GM23338 (cell line): Measurements from ENCODE around the gene TMEM63A. TPM values are rescaled to one million over a fixed set of nuclear protein-coding genes. Genes with fewer than 3 reads are reported as not detected.

Experiments
- ATAC-seq: fragments of 200-7000 bp; cut with Tn5 transposase; 3 replicates; pipeline ENCODE4 v1.9.1; 2020
- DNase-seq: peaks from one replicate; pipeline ENCODE4 v3.0.0-alpha.2; 2015; ENCODE audit warnings: low spot score
- H2AFZ ChIP-seq: fragments of 200-600 bp; sonication (generic); 2 replicates; pipeline ENCODE4 v1.8.0; 2016; ENCODE audit warnings: antibody characterized with exemption, mild to moderate bottlenecking, moderate library complexity
- H3F3A ChIP-seq: fragments of 200-600 bp; sonication (generic); replicated peaks from 2 replicates; pipeline ENCODE4 v1.8.0; 2017; ENCODE audit warnings: antibody characterized with exemption, mixed run types, low read depth
- H3K27ac ChIP-seq: fragments of 200-600 bp; sonication (generic); 2 replicates; pipeline ENCODE4 v1.6.1; 2016; ENCODE audit warnings: low read depth
- H3K27me3 ChIP-seq: fragments of 200-600 bp; sonication (generic); 2 replicates; pipeline ENCODE4 v1.8.0; 2016; ENCODE audit warnings: mild to moderate bottlenecking, mixed run types, moderate library complexity; ENCODE audit not compliant: insufficient read depth
- H3K36me3 ChIP-seq: fragments of 200-600 bp; sonication (generic); 2 replicates; pipeline ENCODE4 v1.8.0; 2016; ENCODE audit warnings: mild to moderate bottlenecking; ENCODE audit not compliant: insufficient read depth
- H3K4me1 ChIP-seq: fragments of 200-600 bp; sonication (generic); 2 replicates; pipeline ENCODE4 v1.8.0; 2016; ENCODE audit warnings: mild to moderate bottlenecking, moderate library complexity; ENCODE audit not compliant: insufficient read depth
- H3K4me2 ChIP-seq: fragments of 200-600 bp; sonication (generic); 2 replicates; pipeline ENCODE4 v1.7.1; 2017; ENCODE audit warnings: mixed run types
- H3K4me3 ChIP-seq: fragments of 200-600 bp; sonication (generic); 2 replicates; pipeline ENCODE4 v1.6.1; 2016; ENCODE audit warnings: mixed run types
- H3K79me2 ChIP-seq: fragments of 200-600 bp; sonication (generic); replicated peaks from 2 replicates; pipeline ENCODE4 v1.8.0; 2017; ENCODE audit warnings: mild to moderate bottlenecking; ENCODE audit not compliant: insufficient read depth
- H3K9me2 ChIP-seq: fragments of 200-600 bp; sonication (generic); 2 replicates; pipeline ENCODE4 v1.8.0; 2017; ENCODE audit not compliant: insufficient read depth
- H4K20me1 ChIP-seq: fragments of 200-600 bp; sonication (generic); replicated peaks from 2 replicates; pipeline ENCODE4 v1.8.0; 2017; ENCODE audit warnings: mild to moderate bottlenecking; ENCODE audit not compliant: insufficient read depth
- H3K27ac Mint-ChIP-seq: 2 replicates; pipeline ENCODE4 v1.8.0; 2020; ENCODE audit warnings: inconsistent platforms, mild to moderate bottlenecking, moderate library complexity, mixed read lengths
- H3K27me3 Mint-ChIP-seq: 3 replicates; pipeline ENCODE4 v1.8.0; 2022; ENCODE audit warnings: low read depth, mild to moderate bottlenecking, moderate library complexity, mixed read lengths, inconsistent platforms; ENCODE audit not compliant: insufficient read depth, poor library complexity
- H3K36me3 Mint-ChIP-seq: 3 replicates; pipeline ENCODE4 v1.8.0; 2021; ENCODE audit warnings: low read depth, mild to moderate bottlenecking, inconsistent platforms, moderate library complexity, mixed read lengths
- H3K4me1 Mint-ChIP-seq: 3 replicates; pipeline ENCODE4 v1.8.0; 2020; ENCODE audit warnings: mild to moderate bottlenecking, inconsistent platforms, mixed read lengths
- H3K4me3 Mint-ChIP-seq: 3 replicates; pipeline ENCODE4 v1.8.0; 2021; ENCODE audit warnings: moderate library complexity, mild to moderate bottlenecking, inconsistent platforms, mixed read lengths
- H3K9me3 Mint-ChIP-seq: 3 replicates; pipeline ENCODE4 v1.8.0; 2020; ENCODE audit warnings: moderate library complexity, mild to moderate bottlenecking, inconsistent platforms, mixed read lengths
- CREB1 ChIP-seq: fragments of 250-450 bp; sonication (Bioruptor Pico); IDR thresholded peaks from 2 replicates; pipeline ENCODE4 v1.5.0; 2020; ENCODE audit warnings: low read depth, mild to moderate bottlenecking, moderate library complexity
- CTCF ChIP-seq, 2 experiments: fragments of 200-600 bp in 1 of 2; sonication (generic) in 1 of 2; conservative IDR thresholded peaks; 2 replicates each; pipeline versions ENCODE4 v1.5.1 to v1.6.1; 2016 to 2017; ENCODE audit warnings: antibody characterized with exemption in 2 of 2, low read depth in 2 of 2, mild to moderate bottlenecking in 2 of 2, moderate library complexity in 1 of 2
- EZH2 ChIP-seq: fragments of 200-600 bp; sonication (generic); IDR thresholded peaks from one replicate; pipeline ENCODE4 v1.8.0; 2017; ENCODE audit warnings: antibody characterized with exemption, mild to moderate bottlenecking, low read depth; ENCODE audit not compliant: unreplicated experiment
- JUNB ChIP-seq: IDR thresholded peaks from one replicate; pipeline ENCODE4 v1.6.1; 2016; ENCODE audit warnings: antibody characterized with exemption; ENCODE audit not compliant: unreplicated experiment
- POLR2AphosphoS5 ChIP-seq: IDR thresholded peaks from 2 replicates; pipeline ENCODE4 v1.6.1; 2016; ENCODE audit warnings: antibody characterized with exemption, low read depth
- REST ChIP-seq: IDR thresholded peaks from one replicate; pipeline ENCODE4 v1.6.1; 2018; ENCODE audit warnings: antibody characterized with exemption; ENCODE audit not compliant: unreplicated experiment
- ZNF114 ChIP-seq: fragments of 250-450 bp; sonication (Bioruptor Pico); IDR thresholded peaks from 2 replicates; pipeline ENCODE4 v1.5.0; 2020; ENCODE audit warnings: mild to moderate bottlenecking, moderate library complexity
- polyA plus RNA-seq: library from polyadenylated mRNA; unstranded; fragments of >200 nt; fragmentation: Nextera tagmentation; extraction: Ambion mirVana; gene quantifications from 2 replicates; pipeline ENCODE4 v1.2.1, GENCODE V29; 2016
- total RNA-seq: library from RNA; depleted of rRNA; stranded (reverse); fragments of >200 nt; shearing (Covaris generic); gene quantifications from 2 replicates; pipeline ENCODE4 v1.2.3, GENCODE V29; 2014

The TMEM63A gene
- total and polyA plus RNA-seq, 2 experiments from 2014 or later, result 31.7 to 76.9 TPM

GRCh38 chr1:225814381-225814780 lies 67.8 kb downstream of the TMEM63A start:
- Histone ChIP-seq H3K27ac (no peak overlapping the region), H3K27me3 (no peaks in the 10 kb centered on the region), H3K4me1 (peaks cover 59% of the 10 kb centered on the region), H3K36me3 (no peaks in the 10 kb centered on the region), H3K4me2 (no peak overlapping the region), H2AFZ (no peak overlapping the region), H3F3A (0 out of 2 replicates have a peak, but pooled peaks cover 22% of the 10 kb centered on the region), H3K9me2 (no peaks in the 10 kb centered on the region), H3K79me2 (peaks cover 62% of the 10 kb centered on the region), H4K20me1 (0 out of 2 replicates have a peak, but pooled peaks cover 1% of the 10 kb centered on the region), H3K4me3 (no peak overlapping the region)
- no peak for TF ChIP-seq EZH2
- no peak for TF ChIP-seq REST
- no peak for TF ChIP-seq POLR2AphosphoS5
- TF ChIP-seq ZNF114 (CRISPR knock-in tag), result no peak
- TF ChIP-seq JUNB, result no peak
- H3K27me3 Mint-ChIP-seq, result peaks cover 12% of the 10 kb centered on the region
- ATAC-seq (no peak), DNase-seq (no peak)
- H3K9me3 Mint-ChIP-seq, result no peaks in the 10 kb centered on the region
- H3K27ac Mint-ChIP-seq, result no peak overlapping the region
- peaks cover 13% of the 10 kb centered on the region for H3K36me3 Mint-ChIP-seq
- peaks cover 55% of the 10 kb centered on the region for H3K4me1 Mint-ChIP-seq
- no peak overlapping the region for H3K4me3 Mint-ChIP-seq

GRCh38 chr1:225813214-225813964 lies 68.8 kb downstream of the TMEM63A start:
- Mint-ChIP-seq H3K4me3 (no peak overlapping the region), H3K36me3 (peaks cover 13% of the 10 kb centered on the region), H3K9me3 (no peaks in the 10 kb centered on the region), H3K27me3 (peaks cover 17% of the 10 kb centered on the region), H3K27ac (no peak overlapping the region), H3K4me1 (peaks cover 52% of the 10 kb centered on the region)
- no peak for TF ChIP-seq JUNB
- TF ChIP-seq CTCF (conservative IDR thresholded peaks at IDR 0.05; ENCODE audit: low read depth in 2 of 2), result no peak
- TF ChIP-seq CREB1 (CRISPR knock-in tag), result no peak
- Histone ChIP-seq H2AFZ (no peak overlapping the region), H3K4me1 (peaks cover 60% of the 10 kb centered on the region), H3K4me2 (peak overlapping the region; percentile 60), H3K9me2 (no peaks in the 10 kb centered on the region), H3K27ac (peak overlapping the region; percentile 55; the same call in 1 of the 2 replicates), H3K36me3 (no peaks in the 10 kb centered on the region), H3K27me3 (no peaks in the 10 kb centered on the region), H4K20me1 (0 out of 2 replicates have a peak, but pooled peaks cover 3% of the 10 kb centered on the region), H3F3A (peaks cover 30% of the 10 kb centered on the region; the same call in 1 of the 2 replicates), H3K79me2 (peaks cover 56% of the 10 kb centered on the region), H3K4me3 (no peak overlapping the region)
- DNase-seq (peak; percentile 34), ATAC-seq (no peak)
